HG02938 (cell line): ENCODE measurements around the gene ATP5MK.
A peak's percentile ranks its signal among the peaks of the same experiment; 100 is the strongest.
"Not testable (repeated sequence)": the region's sequence is repeated elsewhere in the genome, so short reads cannot be mapped to it uniquely, and the experiment has no call there.

ENCODE experiments used
- ATAC-seq: cut with Tn5 transposase; IDR thresholded peaks from one replicate; pipeline ENCODE4 v1.9.1; 2021; ENCODE audit warnings: mild to moderate bottlenecking, moderate library complexity; ENCODE audit not compliant: unreplicated experiment

ATP5MK gene

GRCh38 chr10:103396067-103396788 is at the start of gene ATP5MK, which contains the start of gene PDCD11:
ATP5MK (minus strand) TSS chr10:103396475; CDS start chr10:103392457, 4,018 bp downstream.
PDCD11 (plus strand) TSS chr10:103396626; CDS start chr10:103398427, 1,801 bp downstream.
- peak; percentile 97 for ATAC-seq

- ATAC-seq = no peak
These were observed 49.1 kb upstream of the ATP5MK start for GRCh38 chr10:103445366-103445765.

- no peak for ATAC-seq
These were observed 48.2 kb upstream of the ATP5MK start for GRCh38 chr10:103444478-103444877.

GRCh38 chr10:103443475-103444185 is 47.4 kb upstream of the ATP5MK start:
- no peak for ATAC-seq

DNA sequence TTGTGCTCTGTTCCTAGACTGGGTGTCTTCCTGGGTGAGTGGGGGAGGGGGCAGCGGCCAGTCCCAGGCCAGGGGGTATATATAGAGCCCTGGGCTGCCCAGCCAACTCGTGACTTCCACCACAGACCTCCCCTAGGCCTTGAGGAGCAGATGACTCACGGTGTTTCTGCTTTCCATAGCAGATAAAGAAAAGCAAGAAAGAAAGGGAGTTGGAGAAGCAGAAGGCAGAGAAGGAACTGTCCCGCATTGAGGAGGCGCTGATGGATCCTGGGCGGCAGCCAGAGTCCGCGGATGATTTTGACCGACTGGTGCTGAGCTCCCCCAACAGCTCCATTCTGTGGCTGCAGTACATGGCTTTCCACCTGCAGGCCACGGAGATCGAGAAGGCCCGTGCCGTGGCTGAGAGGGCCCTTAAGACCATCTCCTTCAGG is 45.8 kb upstream of the ATP5MK start:
- ATAC-seq = no peak

DNA sequence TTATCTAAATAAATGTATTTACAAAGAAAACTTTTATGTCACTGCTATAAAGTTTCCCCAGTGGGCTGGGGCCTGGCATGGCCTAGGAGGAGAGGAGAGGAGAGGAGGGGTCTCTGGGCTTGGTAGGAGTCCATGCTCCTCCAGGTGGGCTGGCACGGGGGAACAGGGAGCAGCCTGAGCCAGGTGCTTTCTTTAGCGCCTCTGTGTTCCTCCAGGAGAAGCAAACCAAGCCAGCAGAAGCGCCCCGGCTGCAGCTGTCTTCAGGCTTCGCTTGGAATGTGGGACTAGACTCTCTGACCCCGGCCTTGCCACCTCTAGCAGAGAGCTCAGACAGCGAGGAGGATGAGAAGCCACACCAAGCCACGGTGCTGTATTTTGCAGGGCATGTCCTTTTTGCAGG is 45.3 kb upstream of the ATP5MK start:
- ATAC-seq = no peak

DNA sequence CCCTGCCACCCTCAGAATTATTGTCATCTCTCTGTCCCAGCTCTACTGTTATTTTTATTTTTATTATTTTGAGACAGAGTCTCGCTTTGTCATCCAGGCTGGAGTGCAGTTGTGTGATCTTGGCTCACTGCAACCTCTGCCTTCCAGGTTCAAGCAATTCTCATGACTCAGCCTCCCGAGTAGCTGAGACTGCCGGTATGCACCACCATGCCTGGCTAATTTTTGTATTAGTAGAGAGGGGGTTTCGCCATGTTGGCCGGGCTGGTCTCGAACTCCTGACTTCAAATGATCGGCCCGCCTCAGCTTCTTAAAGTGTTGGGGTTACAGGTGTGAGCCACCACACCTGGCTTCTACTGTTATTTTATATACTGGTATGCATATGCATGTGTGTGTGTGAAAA is 44.9 kb upstream of the ATP5MK start:
- no peak for ATAC-seq

DNA sequence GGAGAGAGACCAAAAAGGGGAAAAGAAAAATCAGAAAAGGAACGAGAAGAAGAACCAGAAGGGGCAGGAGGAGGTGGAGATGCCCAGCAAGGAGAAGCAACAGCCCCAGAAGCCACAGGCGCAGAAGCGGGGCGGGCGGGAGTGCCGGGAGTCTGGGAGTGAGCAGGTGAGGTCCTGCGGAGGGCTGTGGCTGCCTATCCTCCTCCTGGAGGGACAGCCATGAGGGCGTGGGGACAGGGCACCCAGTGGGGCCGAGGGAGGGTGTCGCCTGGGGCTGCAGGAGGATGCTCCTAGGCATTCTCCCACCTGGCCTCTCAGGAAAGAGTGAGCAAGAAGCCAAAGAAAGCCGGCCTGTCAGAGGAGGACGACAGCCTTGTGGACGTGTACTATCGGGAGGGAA is 44.1 kb upstream of the ATP5MK start:
- ATAC-seq = no peak

DNA sequence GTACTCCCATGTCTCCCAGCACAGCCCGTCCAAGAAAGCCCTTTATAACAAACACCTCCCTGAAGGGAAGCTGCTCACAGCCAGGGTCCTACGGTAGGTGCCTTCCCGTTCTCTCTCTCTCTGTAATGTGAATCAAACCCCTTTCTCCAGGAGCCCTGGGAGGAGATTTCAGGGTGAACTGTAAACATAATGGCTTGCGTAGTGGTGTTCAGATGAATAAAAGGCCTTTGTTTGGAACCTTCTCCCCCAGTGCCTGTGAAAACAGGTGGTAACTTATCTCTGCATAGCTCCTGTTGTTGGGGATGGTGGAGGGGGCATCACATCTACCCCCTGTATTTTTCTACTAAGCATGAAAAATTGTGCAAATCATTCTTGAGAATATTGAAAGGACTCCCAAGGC is 43.5 kb upstream of the ATP5MK start:
- no peak for ATAC-seq

DNA sequence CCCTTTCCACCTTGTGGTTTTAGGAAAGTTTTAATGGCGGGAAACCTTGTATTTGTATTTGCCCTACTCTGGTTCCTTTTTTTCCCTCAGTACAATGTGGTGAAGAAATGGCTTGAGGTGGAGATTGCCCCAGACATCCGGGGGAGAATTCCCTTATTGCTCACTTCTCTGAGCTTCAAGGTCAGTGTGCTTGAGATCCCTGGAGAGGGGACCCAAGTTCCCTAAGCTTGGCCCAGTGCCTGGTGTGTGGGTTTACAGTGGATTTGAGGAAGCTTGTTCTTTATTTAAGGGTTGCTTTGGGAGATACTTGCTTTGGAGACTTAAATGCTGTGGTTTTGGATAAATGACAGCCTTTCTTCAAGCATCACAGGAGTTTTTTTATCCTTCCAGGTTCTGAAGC is 37.6 kb upstream of the ATP5MK start:
- ATAC-seq = no peak

GRCh38 chr10:103431902-103432301 is 35.6 kb upstream of the ATP5MK start:
- ATAC-seq = no peak

- no peak for ATAC-seq
These were observed 33.4 kb upstream of the ATP5MK start for GRCh38 chr10:103429647-103430046.

GRCh38 chr10:103428989-103429643 is 32.8 kb upstream of the ATP5MK start:
- ATAC-seq = no peak

- ATAC-seq = no peak
These were observed 31.6 kb upstream of the ATP5MK start for GRCh38 chr10:103427866-103428265.

DNA sequence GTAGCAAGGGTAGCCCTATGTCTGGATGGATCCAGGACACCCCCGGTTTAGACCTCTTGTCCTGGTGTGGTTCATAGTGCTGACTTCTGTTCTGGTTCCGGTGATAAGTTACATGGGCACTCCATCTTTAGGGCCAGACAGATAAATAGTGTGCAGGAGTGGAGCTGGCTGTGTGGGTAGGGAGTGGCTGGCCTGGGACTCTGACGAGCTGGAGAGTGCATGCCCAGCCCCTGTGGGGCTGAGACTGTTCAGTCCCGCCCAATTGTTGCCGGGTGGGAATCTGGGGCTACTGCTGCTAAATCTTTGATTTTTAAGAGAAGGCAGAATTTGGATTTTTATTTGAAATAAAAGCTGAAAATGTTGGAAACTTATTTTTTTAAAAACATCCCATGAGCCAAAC is 27.5 kb upstream of the ATP5MK start:
- no peak for ATAC-seq

DNA sequence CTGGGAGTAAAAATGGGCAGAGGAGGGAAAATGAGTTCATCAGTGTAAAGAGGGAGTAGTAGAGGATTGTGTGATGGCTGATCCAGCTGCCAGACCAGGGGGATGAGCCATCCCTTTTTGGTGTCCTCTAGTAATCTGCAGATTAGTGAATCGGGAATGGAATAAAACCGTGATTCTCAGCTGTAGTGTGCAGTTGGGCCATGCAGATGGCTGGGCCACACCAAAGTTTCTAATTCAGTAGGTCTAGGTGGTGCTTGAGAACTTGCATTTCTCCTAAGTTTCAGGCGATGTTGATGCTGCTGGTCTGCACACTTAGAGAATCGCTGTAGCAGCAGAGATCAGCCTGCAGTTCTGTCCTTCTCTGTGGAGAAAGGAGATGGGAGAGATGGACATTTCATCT is 22.8 kb upstream of the ATP5MK start:
- no peak for ATAC-seq

GRCh38 chr10:103417601-103418000 is 21.3 kb upstream of the ATP5MK start:
- no peak for ATAC-seq

DNA sequence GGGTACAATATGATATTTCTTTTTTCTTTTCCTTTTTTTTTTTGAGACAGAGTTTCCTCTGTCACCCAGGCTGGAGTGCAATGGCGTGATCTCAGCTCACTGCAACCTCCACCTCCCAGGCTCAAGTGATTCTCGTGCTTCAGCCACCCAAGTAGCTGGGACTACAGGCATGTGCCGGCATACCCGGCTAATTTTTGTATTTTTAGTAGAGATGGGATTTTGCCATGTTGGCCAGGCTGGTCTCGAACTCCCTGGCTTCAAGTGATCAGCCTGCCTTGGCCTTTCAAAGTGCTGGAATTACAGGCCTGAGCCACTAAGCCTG is 20.8 kb upstream of the ATP5MK start:
- not testable (repeated sequence) for ATAC-seq

- no peak for ATAC-seq
These were observed 20.3 kb upstream of the ATP5MK start for GRCh38 chr10:103416436-103417147.

GRCh38 chr10:103415581-103415980 is 19.3 kb upstream of the ATP5MK start:
- no peak for ATAC-seq

- ATAC-seq = no peak
These were observed 17.3 kb upstream of the ATP5MK start for GRCh38 chr10:103413564-103413963.
